HG03196 (cell line): ENCODE results near the gene RCAN2.
"Not testable (repeated sequence)": the region's sequence is repeated elsewhere in the genome, so short reads cannot be mapped to it uniquely, and the experiment has no call there.

Experiments
- ATAC-seq: cut with Tn5 transposase; IDR thresholded peaks from one replicate; pipeline ENCODE4 v1.9.1; 2021; ENCODE audit not compliant: unreplicated experiment

Gene RCAN2

GRCh38 chr6:46440641-46441040 lies 50.6 kb downstream of the RCAN2 start:
- no peak for ATAC-seq

GRCh38 chr6:46440141-46440540 lies 51.1 kb downstream of the RCAN2 start:
- ATAC-seq: no peak

- no peak for ATAC-seq
Measured at GRCh38 chr6:46438245-46438644, 53.0 kb downstream of the RCAN2 start.

- no peak for ATAC-seq
Measured at GRCh38 chr6:46437671-46438221, 53.5 kb downstream of the RCAN2 start.

- no peak for ATAC-seq
Measured at GRCh38 chr6:46422619-46423018, 68.6 kb downstream of the RCAN2 start.

- ATAC-seq: no peak
Measured at GRCh38 chr6:46421939-46422338, 69.3 kb downstream of the RCAN2 start.

- ATAC-seq: no peak
Measured at GRCh38 chr6:46420921-46421638, 70.2 kb downstream of the RCAN2 start.

- ATAC-seq: no peak
Measured at GRCh38 chr6:46419576-46420002, 71.7 kb downstream of the RCAN2 start.

GRCh38 chr6:46414398-46414797 lies 76.9 kb downstream of the RCAN2 start:
- no peak for ATAC-seq

- ATAC-seq: no peak
Measured at GRCh38 chr6:46412662-46413061, 78.6 kb downstream of the RCAN2 start.

- ATAC-seq: no peak
Measured at GRCh38 chr6:46411456-46412197, 79.6 kb downstream of the RCAN2 start.

- no peak for ATAC-seq
Measured at GRCh38 chr6:46410334-46410953, 80.8 kb downstream of the RCAN2 start.

GRCh38 chr6:46407776-46408530 lies 83.3 kb downstream of the RCAN2 start:
- no peak for ATAC-seq

GRCh38 chr6:46407246-46407645 lies 84.0 kb downstream of the RCAN2 start:
- no peak for ATAC-seq

GRCh38 chr6:46405620-46406180 lies 85.5 kb downstream of the RCAN2 start:
- not testable (repeated sequence) for ATAC-seq

GRCh38 chr6:46400898-46401297 lies 90.4 kb downstream of the RCAN2 start:
- ATAC-seq: no peak

- no peak for ATAC-seq
Measured at GRCh38 chr6:46395530-46395929, 95.7 kb downstream of the RCAN2 start.

GRCh38 chr6:46393940-46394337 lies 97.3 kb downstream of the RCAN2 start:
- ATAC-seq: no peak

GRCh38 chr6:46393161-46393939 lies 97.9 kb downstream of the RCAN2 start:
- ATAC-seq: no peak

- ATAC-seq: no peak
Measured at GRCh38 chr6:46392294-46392693, 99.0 kb downstream of the RCAN2 start.
